Muscle layer of duodenum (tissue), 2 donors: ENCODE data around the gene CAMKK2.
"Not testable (repeated sequence)": the region's sequence is repeated elsewhere in the genome, so short reads cannot be mapped to it uniquely, and the experiment has no call there.

Experiments used
- H3K27ac ChIP-seq: one replicate; pipeline ENCODE4 v1.7.0; 2013; ENCODE audit warnings: mild to moderate bottlenecking, low read length
- H3K27me3 ChIP-seq: one replicate; pipeline ENCODE4 v1.7.0; 2013; ENCODE audit warnings: low read depth, mild to moderate bottlenecking, control low read depth, low read length
- H3K36me3 ChIP-seq, 2 donors: one replicate each; pipeline ENCODE4 v1.7.0; 2013; ENCODE audit warnings: low read length in 2 of 2, control low read depth in 1 of 2, mild to moderate bottlenecking in 1 of 2; ENCODE audit not compliant: insufficient read depth in 2 of 2, control insufficient read depth in 1 of 2
- H3K4me1 ChIP-seq, 2 donors: one replicate each; pipeline ENCODE4 v1.7.0; 2013; ENCODE audit warnings: low read length in 2 of 2, mild to moderate bottlenecking in 2 of 2, control low read depth in 1 of 2, moderate library complexity in 1 of 2; ENCODE audit not compliant: insufficient read depth in 2 of 2, control insufficient read depth in 1 of 2
- H3K4me3 ChIP-seq, 2 donors: one replicate each; pipeline ENCODE4 v1.7.0; 2013; ENCODE audit warnings: low read length in 2 of 2, low read depth in 1 of 2, mild to moderate bottlenecking in 1 of 2
- H3K9me3 ChIP-seq, 2 donors: one replicate each; pipeline ENCODE4 v1.7.0; 2013; ENCODE audit warnings: low read length in 2 of 2, control low read depth in 1 of 2, mild to moderate bottlenecking in 1 of 2; ENCODE audit not compliant: control insufficient read depth in 1 of 2
- donor health status: healthy.

CAMKK2 gene

DNA sequence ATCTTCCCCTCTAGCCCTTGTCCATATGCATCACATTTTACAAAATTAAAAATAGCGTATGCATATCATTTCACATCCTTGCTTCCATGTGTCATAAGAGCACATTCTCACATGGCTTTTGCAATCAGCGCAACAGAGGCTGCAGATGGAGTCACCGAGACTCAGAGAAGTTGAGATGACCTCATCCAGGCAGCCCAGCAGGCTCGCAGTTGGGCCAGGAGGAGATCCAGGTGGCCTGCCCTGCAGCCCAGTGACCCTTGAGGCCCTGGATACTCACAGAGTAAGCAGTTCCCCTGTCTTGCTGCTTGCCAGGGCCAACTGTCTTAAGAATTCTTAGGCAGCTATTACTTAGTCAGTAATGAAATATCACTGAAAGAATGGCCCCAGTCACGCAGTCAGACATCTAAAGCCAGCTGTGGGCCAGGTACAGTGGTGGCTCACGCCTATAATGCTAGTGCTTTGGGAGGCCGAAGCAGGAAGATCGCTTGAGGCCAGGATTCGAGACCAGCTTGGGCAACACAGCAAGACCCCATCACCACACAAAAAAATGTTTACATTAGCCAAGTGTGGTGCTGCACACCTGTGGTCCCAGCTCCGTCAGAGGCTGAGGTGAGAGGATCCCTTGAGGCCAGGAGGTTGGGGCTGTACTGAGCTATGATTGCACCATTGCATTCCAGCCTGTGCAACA lies 9.1 kb downstream of the CAMKK2 start:
- peaks cover 2 to 3% of the 10 kb centered on the region in 2 donors for H3K36me3 ChIP-seq
- no peaks in the 10 kb centered on the region for H3K9me3 ChIP-seq
- no peak overlapping the region for H3K4me3 ChIP-seq
- no peak overlapping the region for H3K27ac ChIP-seq
- H3K27me3 ChIP-seq = no peaks in the 10 kb centered on the region
- peaks cover 3 to 13% of the 10 kb centered on the region in 2 donors for H3K4me1 ChIP-seq

DNA sequence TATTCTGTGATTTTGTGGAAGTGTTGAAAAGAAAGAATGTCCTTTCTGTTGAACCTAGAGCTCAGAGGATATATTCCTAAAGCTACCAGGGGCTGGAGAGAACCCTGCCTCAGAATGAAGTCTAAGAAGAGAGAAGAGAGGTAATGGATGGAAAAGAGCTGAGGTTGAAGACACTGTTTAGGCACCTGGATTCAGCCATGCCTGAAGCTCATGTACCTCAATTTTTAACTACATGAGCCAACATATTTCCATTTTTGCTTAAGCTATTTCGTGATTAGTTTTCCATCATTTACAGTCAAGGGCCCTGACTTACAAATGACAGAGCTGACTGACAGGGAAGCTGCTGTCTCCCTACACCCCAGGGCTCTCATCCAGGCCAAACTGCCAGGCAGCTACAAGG lies 10.7 kb downstream of the CAMKK2 start:
- no peaks in the 10 kb centered on the region for H3K9me3 ChIP-seq
- H3K4me1 ChIP-seq = peaks cover 3 to 17% of the 10 kb centered on the region in 2 donors
- H3K4me3 ChIP-seq = no peak overlapping the region
- H3K27ac ChIP-seq = no peak overlapping the region
- H3K27me3 ChIP-seq = no peaks in the 10 kb centered on the region
- H3K36me3 ChIP-seq = no peaks in the 10 kb centered on the region

DNA sequence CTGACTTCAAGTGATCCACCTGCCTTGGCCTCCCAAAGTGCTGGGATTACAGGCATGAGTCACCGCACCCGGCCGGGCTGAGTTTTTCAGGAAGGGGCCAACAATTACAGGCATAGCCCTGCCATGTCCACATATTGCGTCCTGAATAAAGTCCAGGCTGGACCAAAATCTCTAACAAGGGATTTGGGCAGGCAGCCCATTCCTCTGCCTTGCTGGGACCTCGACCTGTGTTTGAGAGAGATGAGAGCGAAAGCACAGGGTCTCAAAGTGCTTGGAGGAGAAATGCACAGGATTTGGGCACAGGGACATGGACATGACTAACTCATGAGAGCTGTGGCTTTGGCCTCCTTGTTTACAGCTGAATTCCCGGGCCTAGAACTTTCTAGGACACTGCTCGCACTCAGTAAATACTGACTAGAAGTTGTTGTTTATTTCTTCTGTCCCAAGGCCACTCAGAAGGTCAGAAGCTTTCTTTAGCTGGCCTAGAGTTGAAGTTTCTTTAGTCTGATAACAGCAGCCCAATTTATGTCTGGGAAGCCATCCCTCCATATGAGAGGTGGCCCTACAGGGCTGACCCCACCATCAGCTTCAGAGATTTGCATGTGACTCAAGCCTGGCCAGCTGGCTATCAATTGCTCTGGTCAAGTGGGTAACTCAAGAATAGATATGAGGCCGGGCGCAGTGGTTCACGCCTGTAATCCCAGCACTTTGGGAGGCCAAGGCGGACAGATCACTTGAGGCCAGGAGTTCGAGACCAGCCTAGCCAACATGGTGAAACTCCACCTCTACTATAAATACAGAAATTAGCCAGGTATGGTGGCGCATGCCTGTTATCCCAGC lies 11.7 kb downstream of the CAMKK2 start:
- Histone ChIP-seq H3K27ac (no peak overlapping the region), H3K4me3 (no peak overlapping the region), H3K36me3 (no peaks in the 10 kb centered on the region), H3K9me3 (no peaks in the 10 kb centered on the region), H3K4me1 (peaks cover under 1 to 18% of the 10 kb centered on the region in 2 donors), H3K27me3 (no peaks in the 10 kb centered on the region)

GRCh38 chr12:121283841-121284240 lies 12.7 kb downstream of the CAMKK2 start:
- no peak overlapping the region for H3K27ac ChIP-seq
- H3K36me3 ChIP-seq = no peaks in the 10 kb centered on the region
- H3K27me3 ChIP-seq = no peaks in the 10 kb centered on the region
- H3K4me3 ChIP-seq = no peak overlapping the region
- H3K9me3 ChIP-seq = no peaks in the 10 kb centered on the region
- peaks cover 6 to 27% of the 10 kb centered on the region in 2 donors for H3K4me1 ChIP-seq

DNA sequence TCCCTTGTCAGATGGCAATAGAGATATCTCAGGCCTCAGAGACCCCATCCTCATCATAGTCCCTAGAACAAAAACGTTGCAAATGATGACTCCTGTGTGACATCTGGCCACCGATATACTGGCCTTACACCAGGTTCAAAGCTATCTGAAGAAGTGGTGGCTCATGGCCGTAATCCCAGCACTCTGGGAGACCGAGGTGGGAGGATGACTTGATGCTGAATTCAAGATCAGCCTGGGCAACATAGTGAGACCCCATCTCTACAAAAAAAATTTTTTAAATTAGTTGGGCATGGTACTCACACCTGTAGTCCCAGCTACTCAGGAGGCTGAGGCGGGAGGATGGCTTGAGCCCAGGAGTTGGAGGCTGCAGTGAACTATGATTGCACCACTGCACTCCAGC lies 13.1 kb downstream of the CAMKK2 start:
- H3K27me3 ChIP-seq = no peaks in the 10 kb centered on the region
- H3K4me3 ChIP-seq = no peak overlapping the region
- H3K4me1 ChIP-seq = peaks cover 9 to 25% of the 10 kb centered on the region in 2 donors
- H3K27ac ChIP-seq = no peak overlapping the region
- no peaks in the 10 kb centered on the region for H3K36me3 ChIP-seq
- no peaks in the 10 kb centered on the region for H3K9me3 ChIP-seq

DNA sequence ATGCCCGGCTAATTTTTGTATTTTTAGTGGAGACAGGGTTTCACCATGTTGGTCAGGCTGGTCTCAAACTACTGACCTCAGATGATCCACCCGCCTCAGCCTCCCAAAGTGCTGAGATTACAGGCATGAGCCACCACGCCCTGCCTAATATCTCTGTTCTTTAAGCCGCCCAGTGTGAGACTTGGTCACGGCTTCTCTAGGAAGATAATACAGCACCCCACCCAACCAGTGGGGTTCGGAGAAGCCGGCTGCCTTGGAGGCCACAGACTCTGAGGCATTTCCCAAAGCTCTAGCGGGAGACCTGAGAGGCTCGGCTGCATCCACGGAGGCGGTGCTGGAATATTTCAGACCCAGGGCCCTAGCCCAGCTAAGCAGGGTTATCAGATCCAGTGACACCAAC lies 13.6 kb downstream of the CAMKK2 start:
- H3K4me1 ChIP-seq = peaks cover 9 to 20% of the 10 kb centered on the region in 2 donors
- H3K9me3 ChIP-seq, H3K27me3 ChIP-seq, H3K27ac ChIP-seq, H3K36me3 ChIP-seq, H3K4me3 ChIP-seq: not testable (repeated sequence)

GRCh38 chr12:121282072-121282742 lies 14.3 kb downstream of the CAMKK2 start:
- Histone ChIP-seq H3K4me1 (peaks cover 9 to 20% of the 10 kb centered on the region in 2 donors), H3K27me3 (no peaks in the 10 kb centered on the region), H3K9me3 (no peaks in the 10 kb centered on the region), H3K27ac (no peak overlapping the region), H3K4me3 (no peak overlapping the region), H3K36me3 (no peaks in the 10 kb centered on the region)

DNA sequence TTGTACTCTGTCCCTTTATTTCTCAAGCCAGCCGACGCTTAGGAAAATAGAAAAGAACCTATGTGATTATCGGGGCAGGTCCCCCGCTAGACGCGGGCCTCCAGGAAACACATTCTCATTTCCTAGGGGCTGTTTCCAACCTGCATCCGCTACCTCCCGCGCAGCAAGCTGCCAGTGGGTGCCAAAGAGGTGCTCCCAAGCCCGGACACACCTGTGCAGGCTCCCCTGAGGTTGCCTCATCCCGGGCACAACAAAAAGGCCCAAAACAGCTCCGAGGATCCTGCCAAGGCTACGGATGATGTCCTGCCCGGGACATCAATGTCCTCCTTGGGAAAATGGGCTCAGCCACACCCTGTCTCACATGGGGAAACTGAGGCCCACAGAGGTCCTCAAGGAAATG lies 15.4 kb downstream of the CAMKK2 start:
- not testable (repeated sequence) for H3K36me3 ChIP-seq, H3K27ac ChIP-seq, H3K9me3 ChIP-seq, H3K27me3 ChIP-seq, H3K4me3 ChIP-seq
- H3K4me1 ChIP-seq = peaks cover 9 to 20% of the 10 kb centered on the region in 2 donors

GRCh38 chr12:121280531-121280930 lies 16.0 kb downstream of the CAMKK2 start:
- H3K36me3 ChIP-seq, H3K27ac ChIP-seq, H3K27me3 ChIP-seq, H3K4me3 ChIP-seq, H3K9me3 ChIP-seq: not testable (repeated sequence)
- peaks cover 9 to 20% of the 10 kb centered on the region in 2 donors for H3K4me1 ChIP-seq

- peak overlapping the region; percentile 14 for H3K27ac ChIP-seq
- H3K4me1 ChIP-seq = peaks cover 9 to 20% of the 10 kb centered on the region in 2 donors
- H3K27me3 ChIP-seq = no peaks in the 10 kb centered on the region
- H3K9me3 ChIP-seq = no peaks in the 10 kb centered on the region
- H3K4me3 ChIP-seq = peak overlapping the region in 1 of 2 donors; percentile 20
- no peaks in the 10 kb centered on the region for H3K36me3 ChIP-seq
Measured at GRCh38 chr12:121279507-121279915, 17.0 kb downstream of the CAMKK2 start.

GRCh38 chr12:121279071-121279375 lies 17.5 kb downstream of the CAMKK2 start:
- Histone ChIP-seq H3K4me3 (peak overlapping the region in 1 of 2 donors; percentile 20), H3K27ac (peak overlapping the region; percentile 16), H3K4me1 (peaks cover 9 to 20% of the 10 kb centered on the region in 2 donors)

More at GRCh38 chr12:121279071-121279375, 17.5 kb downstream of the CAMKK2 start:
- no peaks in the 10 kb centered on the region for H3K9me3 ChIP-seq
- no peaks in the 10 kb centered on the region for H3K27me3 ChIP-seq
- peaks cover 0 to 4% of the 10 kb centered on the region in 2 donors for H3K36me3 ChIP-seq
